A549 (cell line): ENCODE data around the gene RPS21. TPM values are rescaled to one million over a fixed set of nuclear protein-coding genes. Genes with fewer than 3 reads are reported as not detected.

ENCODE experiments used
- ATAC-seq, 2 experiments: fragments of 200-7000 bp in 1 of 2; fragments of >200 bp in 1 of 2; cut with Nextera tagmentation in 1 of 2; cut with Tn5 transposase in 1 of 2; 3 replicates each; pipeline versions ENCODE4 v1.8.0 to v1.9.1; 2018 to 2020; ENCODE audit warnings: mild to moderate bottlenecking in 1 of 2, moderate library complexity in 1 of 2
- CTCF ChIA-PET: fragments of 300-600 bp; sonication (Branson Sonifier 250); formaldehyde crosslinking; extraction: SDS; loops from one replicate; lab custom pipeline; 2021; ENCODE audit warnings: antibody characterized with exemption, inconsistent platforms; lab: Yijun Ruan, JAX
- POLR2A ChIA-PET: fragments of 350-600 bp; formaldehyde crosslinking; extraction: SDS; loops from one replicate; lab custom pipeline; 2021; ENCODE audit warnings: antibody characterized with exemption, inconsistent platforms; lab: Yijun Ruan, JAX
- DNase-seq, 2 experiments: peaks; one replicate each; pipeline versions ENCODE4 v3.0.0 to v3.0.0-alpha.2; 2011 to 2016; ENCODE audit warnings: low read depth in 1 of 2, low spot score in 1 of 2
- FAIRE-seq: peaks from 2 replicates; lab custom pipeline; 2011; peaks lifted over from hg19 to GRCh38; lab: Jason Lieb, UNC
- H3K27ac ChIP-seq, 2 experiments: fragments of >200 bp; sonication (Bioruptor Twin); formaldehyde crosslinking; 3 replicates each; pipeline ENCODE4 v1.5.1; 2016 to 2017
- H3K4me1 ChIP-seq: fragments of >200 bp; sonication (Bioruptor Twin); formaldehyde crosslinking; 3 replicates; pipeline ENCODE4 v1.6.1; 2016
- H3K4me2 ChIP-seq: fragments of >200 bp; sonication (Bioruptor Twin); formaldehyde crosslinking; 3 replicates; pipeline ENCODE4 v1.6.1; 2016
- H3K4me3 ChIP-seq: fragments of >200 bp; sonication (Bioruptor Twin); formaldehyde crosslinking; 3 replicates; pipeline ENCODE4 v1.5.1; 2016
- H3K9me3 ChIP-seq: fragments of >200 bp; sonication (Bioruptor Twin); formaldehyde crosslinking; 3 replicates; pipeline ENCODE4 v1.6.1; 2016
- ATOH8 ChIP-seq: fragments of 250-450 bp; sonication (Bioruptor Pico); IDR thresholded peaks from 2 replicates; pipeline ENCODE4 v1.5.0; 2020; ENCODE audit warnings: low read depth, mild to moderate bottlenecking, moderate library complexity
- CEBPB ChIP-seq, 2 experiments: fragments of >200 bp in 1 of 2; sonication (Bioruptor Twin) in 1 of 2; formaldehyde crosslinking in 1 of 2; IDR thresholded peaks; 2 replicates each; pipeline ENCODE4 v1.6.1; 2012 to 2016
- CHD2 ChIP-seq: fragments of 150-350 bp; IDR thresholded peaks from 2 replicates; pipeline ENCODE4 v1.6.1; 2014; ENCODE audit warnings: low read length; ENCODE audit not compliant: partially characterized antibody
- CHD4 ChIP-seq: fragments of 200-600 bp; sonication (generic); IDR thresholded peaks from 2 replicates; pipeline ENCODE4 v1.6.1; 2016; ENCODE audit warnings: antibody characterized with exemption, mild to moderate bottlenecking, borderline replicate concordance
- EHMT2 ChIP-seq: fragments of 200-600 bp; sonication (generic); IDR thresholded peaks from 2 replicates; pipeline ENCODE4 v1.6.1; 2016; ENCODE audit warnings: antibody characterized with exemption, low read depth, mild to moderate bottlenecking, moderate library complexity
- ELK1 ChIP-seq: fragments of 150-350 bp; IDR thresholded peaks from 2 replicates; pipeline ENCODE4 v1.6.1; 2014; ENCODE audit warnings: low read depth, mild to moderate bottlenecking, low read length
- EP300 ChIP-seq, 2 experiments: fragments of >200 bp; sonication (Bioruptor Twin); formaldehyde crosslinking; IDR thresholded peaks; 2 replicates in 1 of 2; 3 replicates in 1 of 2; pipeline ENCODE4 v1.6.1; 2016 to 2017
- ESRRA ChIP-seq: fragments of 150-350 bp; IDR thresholded peaks from 2 replicates; pipeline ENCODE4 v1.6.1; 2014; ENCODE audit warnings: mild to moderate bottlenecking, low read length, borderline replicate concordance
- FOSB ChIP-seq: fragments of 250-450 bp; sonication (Bioruptor Pico); IDR thresholded peaks from 2 replicates; pipeline ENCODE4 v1.5.0; 2020; ENCODE audit warnings: mild to moderate bottlenecking, moderate library complexity
- FOSL2 ChIP-seq, 2 experiments: fragments of 450-650 bp in 1 of 2; fragments of >200 bp in 1 of 2; sonication (Bioruptor Twin) in 1 of 2; formaldehyde crosslinking; IDR thresholded peaks; 2 replicates each; pipeline versions ENCODE4 v1.5.0 to v1.6.1; 2016 to 2020; ENCODE audit warnings: mild to moderate bottlenecking in 1 of 2, moderate library complexity in 1 of 2
- GATA3 ChIP-seq: IDR thresholded peaks from 2 replicates; pipeline ENCODE4 v1.6.1; 2012; ENCODE audit warnings: borderline replicate concordance
- HOXA7 ChIP-seq: fragments of 250-450 bp; sonication (Bioruptor Pico); IDR thresholded peaks from 2 replicates; pipeline ENCODE4 v1.5.0; 2020; ENCODE audit warnings: mild to moderate bottlenecking, moderate library complexity
- HOXB13 ChIP-seq: fragments of 250-450 bp; sonication (Bioruptor Pico); IDR thresholded peaks from 2 replicates; pipeline ENCODE4 v1.5.0; 2020; ENCODE audit warnings: low read depth, mild to moderate bottlenecking, moderate library complexity
- JUNB ChIP-seq: fragments of >200 bp; sonication (Bioruptor Twin); formaldehyde crosslinking; IDR thresholded peaks from 2 replicates; pipeline ENCODE4 v1.6.1; 2016
- MAFK ChIP-seq: fragments of 450-650 bp; IDR thresholded peaks from 2 replicates; pipeline ENCODE4 v1.6.1; 2014; ENCODE audit not compliant: partially characterized antibody
- MAX ChIP-seq: IDR thresholded peaks from 2 replicates; pipeline ENCODE4 v1.6.1; 2012
- MAZ ChIP-seq: fragments of 150-350 bp; IDR thresholded peaks from 2 replicates; pipeline ENCODE4 v1.6.1; 2014; ENCODE audit warnings: antibody characterized with exemption, low read depth, low read length, borderline replicate concordance
- NFE2L2 ChIP-seq: fragments of 150-350 bp; conservative IDR thresholded peaks from 2 replicates; pipeline ENCODE4 v1.6.1; 2014; ENCODE audit warnings: low read length
- NPAS2 ChIP-seq: fragments of 250-450 bp; sonication (Bioruptor Pico); IDR thresholded peaks from 2 replicates; pipeline ENCODE4 v1.8.0; 2022; ENCODE audit warnings: mild to moderate bottlenecking, moderate library complexity, borderline replicate concordance
- PHF8 ChIP-seq: fragments of 200-600 bp; sonication (generic); IDR thresholded peaks from 2 replicates; pipeline ENCODE4 v1.6.1; 2016; ENCODE audit warnings: low read depth, mild to moderate bottlenecking, antibody characterized with exemption, moderate library complexity, borderline replicate concordance
- RAD21 ChIP-seq, 2 experiments: fragments of >200 bp in 1 of 2; sonication (Bioruptor Twin) in 1 of 2; formaldehyde crosslinking in 1 of 2; IDR thresholded peaks in 1 of 2; conservative IDR thresholded peaks in 1 of 2; 2 replicates in 1 of 2; 3 replicates in 1 of 2; pipeline ENCODE4 v1.6.1; 2012 to 2018; ENCODE audit warnings: inconsistent platforms in 1 of 2
- SMC3 ChIP-seq: fragments of >200 bp; sonication (Bioruptor Twin); formaldehyde crosslinking; IDR thresholded peaks from 3 replicates; pipeline ENCODE4 v1.6.1; 2018; ENCODE audit warnings: inconsistent platforms
- SREBF2 ChIP-seq: fragments of 450-650 bp; IDR thresholded peaks from 2 replicates; pipeline ENCODE4 v1.6.1; 2014; ENCODE audit warnings: mild to moderate bottlenecking, moderate library complexity
- WGBS: methylation state at CpG from one replicate; pipeline ENCODE4 v1.1.6; 2017; ENCODE audit errors: missing lambda C conversion rate; 5-methylcytosine and 5-hydroxymethylcytosine counted together
- polyA plus RNA-seq, 4 experiments: library from polyadenylated mRNA; depleted of rRNA in 3 of 4; stranded (reverse); fragments of >200 nt; fragmentation: RNase III in 1 of 4; extraction: RNeasy Plus Mini Kit Qiagen cat#74134 plus additional on column Dnase treatment in 1 of 4; gene quantifications; 2 replicates in 3 of 4; 3 replicates in 1 of 4; pipeline ENCODE4 v1.2.3, GENCODE V29; 2011 to 2017

RPS21 gene
- polyA plus RNA-seq, 2 of the 4 experiments (the other 2 are of a cell fraction), result 2,862 to 4,026 TPM

GRCh38 chr20:62369815-62370114 lies 17.1 kb upstream of the RPS21 start:
- no peak for TF ChIP-seq CHD2
- no peak for TF ChIP-seq ELK1
- no peak for TF ChIP-seq MAZ
- TF ChIP-seq EHMT2, result no peak
- TF ChIP-seq RAD21 (conservative IDR thresholded peaks at IDR 0.05 in 1 of 2, IDR thresholded peaks at IDR 0.05 in 1 of 2), result 0 out of 5 replicates have a peak, but pooled peaks of 1 of the 2 experiments have one; percentile 4
- TF ChIP-seq CHD4, result no peak
- no peak for DNase-seq
- no peak for FAIRE-seq
- WGBS, result 0% methylated on average over 1 of the region's 4 CpGs
- CTCF ChIA-PET, result interaction anchor here (0.8 to 12.6 kb wide), 12 partner anchors 9 to 61 kb away, joined by 3 to 290 read pairs (median 4); no protein-coding TSS in a partner anchor
- Histone ChIP-seq H3K27ac (peak overlapping the region; percentile 97 to 99), H3K9me3 (no peaks in the 10 kb centered on the region), H3K4me3 (peak overlapping the region; percentile 100; the same call in 2 of the 3 replicates), H3K4me2 (peak overlapping the region; percentile 91), H3K4me1 (peaks cover 55% of the 10 kb centered on the region)
- no peak for ATAC-seq
- POLR2A ChIA-PET, result interaction anchor here (1.3 to 5.0 kb wide), 5 partner anchors 12 to 64 kb away, joined by 3 to 61 read pairs (median 14); partner anchors contain the start of gene RPS21

- DNase-seq (peak in 1 of 2 experiments; percentile 71), FAIRE-seq (no peak), ATAC-seq (peak in 1 of 2 experiments; percentile 1; a peak in 2 of 6 replicates)
- peaks cover 59% of the 10 kb centered on the region for H3K4me1 ChIP-seq
- no peaks in the 10 kb centered on the region for H3K9me3 ChIP-seq
- ChIA-PET CTCF (interaction anchor here (0.9 to 12.6 kb wide), 7 partner anchors 9 to 61 kb away, joined by 3 to 290 read pairs (median 26); no protein-coding TSS in a partner anchor), POLR2A (interaction anchor here (1.1 to 5.0 kb wide), 5 partner anchors 13 to 20 kb away, joined by 3 to 61 read pairs (median 14); partner anchors contain the start of gene RPS21)
- H3K27ac ChIP-seq, result peak overlapping the region; percentile 97 to 99
- H3K4me3 ChIP-seq, result peak overlapping the region; percentile 100; the same call in 2 of the 3 replicates
- peak overlapping the region; percentile 91 for H3K4me2 ChIP-seq
- peak in 1 of 2 experiments; percentile 39; a peak in 1 of 4 replicates for TF ChIP-seq CEBPB (IDR thresholded peaks at IDR 0.05)
- TF ChIP-seq CHD2, result no peak
- no peak for TF ChIP-seq SMC3
- no peak for TF ChIP-seq MAZ
- TF ChIP-seq FOSL2 (IDR thresholded peaks at IDR 0.05), result no peak
- peak; percentile 55 for TF ChIP-seq FOSL2 (CRISPR knock-in tag; IDR thresholded peaks at IDR 0.05)
- peak; percentile 14; the same call in 1 of the 2 replicates for TF ChIP-seq JUNB
- peak; percentile 67; the same call in 1 of the 2 replicates for TF ChIP-seq MAX
- TF ChIP-seq SREBF2, result no peak
- TF ChIP-seq EHMT2, result no peak
- no peak for TF ChIP-seq HOXB13 (CRISPR knock-in tag)
- peak; percentile 44; the same call in 1 of the 2 replicates for TF ChIP-seq GATA3
- no peak; the same call in 1 of the 2 replicates for TF ChIP-seq ATOH8
- TF ChIP-seq PHF8, result no peak
- TF ChIP-seq FOSB, result no peak
- TF ChIP-seq ESRRA, result 0 out of 2 replicates have a peak, but pooled peaks have one; percentile 39
- 0 out of 5 replicates have a peak, but pooled peaks of 1 of the 2 experiments have one; percentile 31 for TF ChIP-seq EP300 (IDR thresholded peaks at IDR 0.05)
- no peak for TF ChIP-seq NPAS2 (CRISPR knock-in tag)
- TF ChIP-seq HOXA7, result no peak
- TF ChIP-seq RAD21 (conservative IDR thresholded peaks at IDR 0.05 in 1 of 2, IDR thresholded peaks at IDR 0.05 in 1 of 2), result 0 out of 5 replicates have a peak, but pooled peaks of 1 of the 2 experiments have one; percentile 7
- no peak for TF ChIP-seq NFE2L2
- peak; percentile 1 for TF ChIP-seq MAFK
- TF ChIP-seq ELK1, result no peak
- 27% methylated on average over 17 of the region's 19 CpGs for WGBS
Measured at GRCh38 chr20:62370115-62370806, 16.6 kb upstream of the RPS21 start.
